Stimulated activated naive B cell treated with anti-CD40 and anti-IgM and Interleukin-4, amounts not matched to agents 10 μg/mL and 1 μg/mL and 100 μg/mL, for 72 hours (primary cell): ENCODE results near the gene SHISA7.
A peak's percentile ranks its signal among the peaks of the same experiment; 100 is the strongest.
"Not testable (repeated sequence)": the region's sequence is repeated elsewhere in the genome, so short reads cannot be mapped to it uniquely, and the experiment has no call there.

Experiments
- ATAC-seq, 2 donors: fragments of 150-1000 bp; cut with Tn5 transposase; replicated peaks; 2 replicates each; pipeline ENCODE4 v1.10.0; 2021; ENCODE audit warnings: moderate library complexity in 1 of 2
- DNase-seq: peaks from one replicate; pipeline ENCODE4 v3.0.0; 2021
- H3K27ac Mint-ChIP-seq: one replicate; pipeline ENCODE4 v1.8.0; 2022; ENCODE audit warnings: mild to moderate bottlenecking, mixed read lengths
- H3K27me3 Mint-ChIP-seq, 2 donors: one replicate each; pipeline ENCODE4 v1.8.0; 2022; ENCODE audit warnings: mixed read lengths in 2 of 2
- H3K36me3 Mint-ChIP-seq, 2 donors: one replicate each; pipeline ENCODE4 v1.8.0; 2022; ENCODE audit warnings: mixed read lengths in 2 of 2, mild to moderate bottlenecking in 1 of 2
- H3K4me1 Mint-ChIP-seq, 2 donors: one replicate each; pipeline ENCODE4 v1.8.0; 2022; ENCODE audit warnings: mixed read lengths in 2 of 2, mild to moderate bottlenecking in 1 of 2
- H3K4me3 Mint-ChIP-seq, 2 donors: one replicate each; pipeline ENCODE4 v1.8.0; 2022; ENCODE audit warnings: mild to moderate bottlenecking in 2 of 2, mixed read lengths in 2 of 2, moderate library complexity in 1 of 2
- H3K9me3 Mint-ChIP-seq, 2 donors: one replicate each; pipeline ENCODE4 v1.8.0; 2022; ENCODE audit warnings: mixed read lengths in 2 of 2, mild to moderate bottlenecking in 1 of 2

The SHISA7 gene

DNA sequence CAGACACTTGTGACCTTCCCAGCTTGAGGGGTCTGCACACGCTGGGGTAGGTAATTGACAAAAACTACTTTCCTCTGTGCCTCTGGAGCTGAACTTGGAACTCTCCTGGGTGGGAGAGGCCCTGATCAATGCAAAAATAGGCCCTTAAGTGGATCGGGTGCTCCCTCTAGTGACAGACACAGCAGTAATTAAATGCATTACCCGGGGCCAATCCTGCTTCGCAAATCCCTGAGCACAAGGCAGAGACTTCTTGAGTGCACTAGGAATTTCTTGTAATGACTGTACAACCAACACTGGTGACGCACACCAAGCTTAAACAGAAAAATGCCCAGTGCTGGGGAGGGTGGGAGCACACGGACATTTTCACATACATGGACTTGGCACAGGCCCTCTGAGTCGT lies 24.9 kb downstream of the SHISA7 start:
- peaks cover 13 to 15% of the 10 kb centered on the region in 2 donors for H3K27me3 Mint-ChIP-seq
- no peaks in the 10 kb centered on the region for H3K36me3 Mint-ChIP-seq
- no peak overlapping the region for H3K27ac Mint-ChIP-seq
- H3K9me3 Mint-ChIP-seq, result no peaks in the 10 kb centered on the region
- no peaks in the 10 kb centered on the region for H3K4me1 Mint-ChIP-seq
- H3K4me3 Mint-ChIP-seq, result no peak overlapping the region
- DNase-seq (no peak), ATAC-seq (peak; percentile 64 to 86)

DNA sequence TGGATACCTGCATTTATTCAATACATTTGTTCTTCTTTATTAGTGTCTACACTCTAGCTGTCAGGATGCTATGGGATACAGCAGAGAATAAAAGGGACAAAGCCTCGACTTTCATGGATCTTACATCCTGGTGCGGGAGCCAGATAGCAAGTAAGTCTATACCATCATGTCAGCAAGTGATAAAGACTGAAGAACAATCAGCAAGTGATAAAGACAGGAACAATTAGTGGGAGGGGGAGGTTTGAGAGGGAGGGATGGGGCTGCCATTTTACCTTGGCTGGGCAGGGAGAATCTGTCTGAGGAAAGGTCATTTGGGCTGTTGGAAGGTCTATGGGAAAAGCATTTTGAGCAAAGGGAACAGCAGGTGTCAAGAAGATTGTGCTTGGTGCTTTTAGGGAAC lies 32.9 kb downstream of the SHISA7 start:
- Mint-ChIP-seq H3K4me1 (peaks cover 21 to 27% of the 10 kb centered on the region in 2 donors), H3K9me3 (peaks cover 4 to 11% of the 10 kb centered on the region in 2 donors), H3K27me3 (peaks cover 0 to 7% of the 10 kb centered on the region in 2 donors), H3K36me3 (peaks cover 16 to 25% of the 10 kb centered on the region in 2 donors), H3K4me3 (no peak overlapping the region), H3K27ac (no peak overlapping the region)
- DNase-seq (no peak), ATAC-seq (no peak)

DNA sequence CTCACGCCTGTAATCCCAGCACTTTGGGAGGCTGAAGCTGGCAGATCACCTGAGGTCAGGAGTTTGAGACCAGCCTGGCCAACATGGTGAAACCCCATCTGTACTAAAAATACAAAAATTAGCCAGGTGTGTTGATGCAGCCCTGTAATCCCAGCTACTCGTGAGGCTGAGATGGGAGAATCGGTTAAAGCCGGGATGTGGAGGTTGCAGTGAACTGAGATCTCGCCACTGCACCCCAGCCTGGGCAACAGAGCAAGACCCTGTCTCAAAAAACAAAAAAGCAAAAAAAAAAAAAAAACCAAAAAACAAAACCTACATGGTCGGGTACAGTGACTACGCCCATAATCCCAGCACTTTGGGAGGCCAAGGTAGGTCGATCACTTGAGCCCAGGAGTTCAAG lies 33.9 kb downstream of the SHISA7 start:
- not testable (repeated sequence) for DNase-seq, ATAC-seq, H3K27me3 Mint-ChIP-seq
- H3K9me3 Mint-ChIP-seq, result peaks cover 4 to 11% of the 10 kb centered on the region in 2 donors
- peaks cover 16 to 25% of the 10 kb centered on the region in 2 donors for H3K36me3 Mint-ChIP-seq
- H3K27ac Mint-ChIP-seq, result peak overlapping the region; percentile 100
- peak overlapping the region in 1 of 2 donors; percentile 96 for H3K4me3 Mint-ChIP-seq
- peaks cover 21 to 27% of the 10 kb centered on the region in 2 donors for H3K4me1 Mint-ChIP-seq

DNA sequence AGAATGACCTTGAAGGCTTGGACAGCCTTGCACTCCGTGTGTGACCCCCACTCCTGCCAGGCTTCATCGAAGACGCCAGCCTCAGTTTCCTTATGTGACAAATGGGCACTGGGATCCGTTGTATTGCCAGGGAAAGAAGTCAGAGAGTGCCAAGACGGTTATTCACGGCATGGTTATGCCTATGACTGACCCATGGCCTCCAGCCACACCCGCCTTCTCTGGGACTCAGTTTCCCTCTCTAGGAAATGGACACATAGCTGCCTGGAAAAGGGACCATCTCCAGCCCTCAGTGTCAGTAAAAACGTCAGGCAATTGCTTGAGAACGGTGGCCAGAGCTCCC lies 34.6 kb downstream of the SHISA7 start:
- Mint-ChIP-seq H3K4me3 (peak overlapping the region; percentile 96), H3K4me1 (peaks cover 21 to 28% of the 10 kb centered on the region in 2 donors), H3K27ac (peak overlapping the region; percentile 100), H3K36me3 (peaks cover 16 to 25% of the 10 kb centered on the region in 2 donors), H3K9me3 (peaks cover 4 to 11% of the 10 kb centered on the region in 2 donors), H3K27me3 (no peaks in the 10 kb centered on the region)
- ATAC-seq (no peak), DNase-seq (no peak)

DNA sequence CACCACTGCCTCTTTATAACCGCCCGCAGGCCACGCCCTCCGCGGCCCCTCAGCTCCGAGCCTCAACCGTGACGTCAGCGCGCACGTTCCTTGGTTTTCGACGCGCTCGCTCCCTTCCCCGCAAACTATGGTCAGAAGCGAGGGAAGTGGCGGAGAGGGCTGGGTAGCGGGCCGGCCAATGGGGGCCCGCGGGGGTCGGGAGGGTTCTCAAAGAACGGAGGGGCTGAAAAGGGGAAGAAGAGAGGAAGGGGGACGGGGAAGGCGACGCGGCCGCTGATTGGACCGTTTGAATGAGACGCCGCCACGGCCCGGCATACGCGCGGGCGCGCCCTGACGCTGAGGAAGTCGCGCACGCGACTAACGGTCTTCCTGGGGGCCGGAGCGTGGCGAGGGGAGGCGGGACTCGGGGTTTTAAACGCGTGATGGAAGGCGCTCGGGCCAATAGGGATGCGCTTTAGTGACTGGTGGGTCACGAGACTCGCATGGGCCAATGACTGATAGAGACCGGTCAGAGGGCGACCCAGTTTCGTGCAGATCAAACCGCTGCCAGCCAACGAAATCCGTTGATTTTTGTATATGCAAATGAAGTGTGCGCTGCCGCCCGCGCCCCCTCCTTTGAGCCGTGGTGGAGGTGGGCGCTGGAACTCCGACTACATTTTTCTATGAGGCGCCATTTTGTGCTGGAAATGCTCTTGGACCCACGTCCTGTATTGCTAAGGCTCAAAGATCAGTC lies 35.1 kb downstream of the SHISA7 start:
- peaks cover 4 to 11% of the 10 kb centered on the region in 2 donors for H3K9me3 Mint-ChIP-seq
- peak overlapping the region; percentile 96 for H3K4me3 Mint-ChIP-seq
- peak overlapping the region; percentile 100 for H3K27ac Mint-ChIP-seq
- peaks cover 22 to 33% of the 10 kb centered on the region in 2 donors for H3K4me1 Mint-ChIP-seq
- peak; percentile 98 for DNase-seq
- peak; percentile 91 to 93 for ATAC-seq
- H3K36me3 Mint-ChIP-seq, result peaks cover 19 to 30% of the 10 kb centered on the region in 2 donors
- H3K27me3 Mint-ChIP-seq, result no peaks in the 10 kb centered on the region

DNA sequence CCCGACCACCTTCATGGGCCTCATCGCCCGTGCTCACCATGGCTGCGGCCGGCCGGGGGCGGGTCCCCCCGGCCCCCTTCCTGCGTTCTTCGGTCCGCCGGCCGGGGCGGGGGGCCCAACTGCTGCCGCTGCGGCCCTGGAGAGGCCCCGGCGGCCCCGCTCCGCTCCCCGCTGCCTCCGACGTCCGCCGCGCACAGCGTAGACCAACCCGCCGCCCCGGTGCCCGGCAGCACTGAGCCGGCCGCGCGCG lies 35.6 kb downstream of the SHISA7 start, which contains the start of gene UBE2S:
Gene UBE2S (minus strand): TSS at position 239 of the 250 bp plus-strand sequence. CDS start 199 bp downstream, at position 40.
- peak; percentile 11 to 74 for ATAC-seq
- Mint-ChIP-seq H3K27ac (peak within 1 kb of the TSS; percentile 100), H3K9me3 (peaks cover 4 to 11% of the 10 kb centered on the region in 2 donors), H3K4me3 (peak within 1 kb of the TSS; percentile 96), H3K4me1 (peaks cover 22 to 36% of the 10 kb centered on the region in 2 donors), H3K36me3 (peaks cover 22 to 34% of the 10 kb centered on the region in 2 donors)
- H3K27me3 Mint-ChIP-seq, DNase-seq: not testable (repeated sequence)

DNA sequence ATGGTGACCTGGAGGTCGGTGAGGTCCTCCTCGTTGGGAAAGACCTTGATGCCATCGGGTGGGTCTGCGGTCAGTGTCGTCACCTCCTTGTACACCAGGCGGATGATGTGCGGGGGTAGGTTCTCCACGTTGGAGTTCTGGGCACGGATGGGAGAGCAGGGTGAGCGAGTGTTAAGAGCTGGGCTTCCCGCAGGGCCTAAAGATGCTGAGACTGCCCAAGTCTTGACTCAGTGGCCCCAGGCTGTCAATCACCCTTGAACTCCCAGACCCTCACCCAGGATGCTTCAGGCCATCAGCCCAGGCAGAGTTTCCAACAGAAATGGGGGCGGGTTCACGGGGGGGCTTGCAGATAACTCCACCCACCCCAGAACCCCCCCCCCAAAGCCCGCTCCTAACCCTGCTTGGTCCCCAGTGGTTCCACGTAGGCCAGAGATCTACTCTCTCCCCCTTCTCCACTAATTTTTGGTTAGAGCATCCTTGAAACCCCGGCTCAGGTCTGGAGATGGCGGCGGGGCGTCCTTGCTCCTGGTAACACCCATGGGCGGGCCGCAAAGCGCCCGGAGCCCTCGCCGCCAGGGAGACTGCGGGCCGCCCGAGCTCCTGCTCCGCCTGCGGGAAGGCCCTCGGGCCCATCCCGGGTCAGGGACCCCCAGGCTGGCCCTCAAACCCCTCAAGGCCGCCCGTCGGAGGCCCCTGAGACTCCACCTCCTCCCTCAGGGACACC lies 36.1 kb downstream of the SHISA7 start:
- ATAC-seq, result peak; percentile 10 to 11
- Mint-ChIP-seq H3K4me3 (peak overlapping the region; percentile 96), H3K27me3 (no peaks in the 10 kb centered on the region), H3K9me3 (peaks cover 4 to 11% of the 10 kb centered on the region in 2 donors), H3K4me1 (peaks cover 22 to 36% of the 10 kb centered on the region in 2 donors), H3K27ac (peak overlapping the region; percentile 100), H3K36me3 (peaks cover 22 to 37% of the 10 kb centered on the region in 2 donors)
- DNase-seq, result no peak

DNA sequence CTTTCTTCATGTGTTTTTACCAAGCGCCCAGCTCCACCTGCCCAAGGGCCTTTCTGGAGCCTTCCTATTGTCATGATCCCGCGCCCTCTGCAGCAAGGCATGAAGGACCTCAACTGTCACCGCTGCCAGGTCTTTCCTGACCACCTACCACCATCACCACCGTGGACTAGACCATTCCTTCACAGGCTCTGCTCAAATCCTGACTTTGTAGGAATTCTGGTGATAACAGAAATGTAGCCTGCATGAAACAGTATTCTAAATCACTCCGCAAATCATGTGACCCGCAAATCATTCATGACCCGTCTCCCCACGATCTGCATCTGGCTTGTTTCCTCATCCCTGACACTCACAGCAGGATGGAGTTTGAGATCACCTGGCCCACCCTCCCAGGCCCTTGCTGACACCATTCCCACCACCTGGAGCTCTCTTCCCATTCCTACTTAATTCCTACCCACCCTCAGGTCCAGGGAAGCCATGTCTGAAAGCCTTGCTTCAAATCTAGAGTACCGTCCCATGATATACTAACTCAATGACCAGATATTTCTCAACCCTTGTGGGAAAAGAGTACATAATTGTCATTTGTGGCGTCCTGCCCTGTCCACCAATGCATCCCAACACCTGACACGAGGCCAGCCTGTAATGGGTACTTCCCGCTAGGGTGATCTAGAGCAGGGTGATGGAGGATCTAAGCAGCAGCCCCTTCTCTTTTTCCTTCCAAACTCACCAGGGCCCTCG lies 36.8 kb downstream of the SHISA7 start:
- peaks cover 22 to 36% of the 10 kb centered on the region in 2 donors for H3K4me1 Mint-ChIP-seq
- DNase-seq (no peak), ATAC-seq (no peak)
- H3K9me3 Mint-ChIP-seq, result peaks cover 4 to 11% of the 10 kb centered on the region in 2 donors
- H3K27me3 Mint-ChIP-seq, result no peaks in the 10 kb centered on the region
- peak overlapping the region; percentile 96 for H3K4me3 Mint-ChIP-seq
- peaks cover 25 to 41% of the 10 kb centered on the region in 2 donors for H3K36me3 Mint-ChIP-seq
- peak overlapping the region; percentile 100 for H3K27ac Mint-ChIP-seq

DNA sequence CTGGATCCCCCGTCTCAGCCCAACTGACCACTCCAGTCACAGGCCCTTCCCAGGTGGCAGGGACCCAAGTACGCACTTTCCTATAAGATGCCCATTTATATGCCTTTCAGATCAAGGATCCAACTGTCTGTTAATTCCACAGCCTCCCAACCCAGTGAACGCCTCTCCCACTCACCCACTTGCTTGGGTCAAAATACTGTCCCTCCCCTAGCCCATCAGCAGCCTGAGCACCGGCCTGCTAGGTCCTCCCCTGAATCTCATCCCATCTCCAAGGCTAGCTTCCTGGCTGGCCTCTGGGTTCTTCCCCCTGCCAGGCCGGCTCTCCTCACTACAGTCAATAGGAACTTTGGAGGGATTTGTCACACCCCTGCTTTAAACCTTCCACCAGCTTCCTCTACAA lies 37.5 kb downstream of the SHISA7 start:
- Mint-ChIP-seq H3K27ac (peak overlapping the region; percentile 75), H3K27me3 (no peaks in the 10 kb centered on the region), H3K36me3 (peaks cover 28 to 45% of the 10 kb centered on the region in 2 donors), H3K4me3 (peak overlapping the region in 1 of 2 donors; percentile 96), H3K4me1 (peaks cover 22 to 36% of the 10 kb centered on the region in 2 donors), H3K9me3 (peaks cover 4 to 11% of the 10 kb centered on the region in 2 donors)
- DNase-seq (no peak), ATAC-seq (no peak)

DNA sequence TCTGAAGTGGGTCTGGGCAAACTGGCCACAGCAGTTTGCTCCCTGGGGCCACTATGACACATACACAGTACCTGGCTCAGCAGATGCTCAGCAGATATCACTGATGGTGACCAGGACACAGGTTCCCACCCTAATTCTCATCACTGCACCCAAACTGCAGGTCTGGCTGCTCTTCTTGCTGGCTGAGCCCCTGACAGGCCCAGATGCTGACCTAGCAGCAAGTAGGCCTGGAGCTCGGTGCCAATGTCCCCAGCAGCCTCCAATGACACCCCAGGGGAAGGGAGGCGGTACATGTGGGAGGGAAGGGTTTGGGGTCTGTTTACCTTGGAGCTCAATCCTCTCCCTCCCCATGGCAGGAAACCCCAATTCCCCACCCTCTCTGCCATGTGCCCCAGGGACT lies 40.6 kb downstream of the SHISA7 start:
- ATAC-seq (no peak), DNase-seq (no peak)
- H3K4me1 Mint-ChIP-seq, result peaks cover 17 to 33% of the 10 kb centered on the region in 2 donors
- H3K27ac Mint-ChIP-seq, result no peak overlapping the region
- peaks cover 27 to 55% of the 10 kb centered on the region in 2 donors for H3K36me3 Mint-ChIP-seq
- no peaks in the 10 kb centered on the region for H3K9me3 Mint-ChIP-seq
- no peak overlapping the region for H3K4me3 Mint-ChIP-seq
- H3K27me3 Mint-ChIP-seq, result no peaks in the 10 kb centered on the region

DNA sequence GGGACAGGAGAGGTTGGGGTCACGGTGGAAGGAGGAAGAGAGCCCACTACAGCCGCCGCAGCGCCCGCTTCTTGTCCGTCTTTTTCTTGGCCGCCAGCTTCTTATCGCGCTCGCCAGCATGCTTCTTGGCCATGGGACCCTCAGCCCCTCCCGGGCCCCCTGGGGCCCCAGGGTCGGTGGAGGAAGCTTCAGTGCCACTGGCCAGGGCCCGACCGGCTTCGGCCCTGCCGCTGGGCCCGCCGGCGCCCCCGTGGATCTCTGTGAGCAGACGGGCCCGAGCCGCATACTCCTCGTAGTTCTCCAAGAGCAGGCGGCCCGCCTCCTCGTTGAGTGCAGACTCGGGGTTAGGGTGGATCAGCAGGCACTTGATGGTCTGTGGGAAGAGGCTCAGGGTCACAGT lies 41.7 kb downstream of the SHISA7 start:
- not testable (repeated sequence) for H3K27ac Mint-ChIP-seq, ATAC-seq, DNase-seq

DNA sequence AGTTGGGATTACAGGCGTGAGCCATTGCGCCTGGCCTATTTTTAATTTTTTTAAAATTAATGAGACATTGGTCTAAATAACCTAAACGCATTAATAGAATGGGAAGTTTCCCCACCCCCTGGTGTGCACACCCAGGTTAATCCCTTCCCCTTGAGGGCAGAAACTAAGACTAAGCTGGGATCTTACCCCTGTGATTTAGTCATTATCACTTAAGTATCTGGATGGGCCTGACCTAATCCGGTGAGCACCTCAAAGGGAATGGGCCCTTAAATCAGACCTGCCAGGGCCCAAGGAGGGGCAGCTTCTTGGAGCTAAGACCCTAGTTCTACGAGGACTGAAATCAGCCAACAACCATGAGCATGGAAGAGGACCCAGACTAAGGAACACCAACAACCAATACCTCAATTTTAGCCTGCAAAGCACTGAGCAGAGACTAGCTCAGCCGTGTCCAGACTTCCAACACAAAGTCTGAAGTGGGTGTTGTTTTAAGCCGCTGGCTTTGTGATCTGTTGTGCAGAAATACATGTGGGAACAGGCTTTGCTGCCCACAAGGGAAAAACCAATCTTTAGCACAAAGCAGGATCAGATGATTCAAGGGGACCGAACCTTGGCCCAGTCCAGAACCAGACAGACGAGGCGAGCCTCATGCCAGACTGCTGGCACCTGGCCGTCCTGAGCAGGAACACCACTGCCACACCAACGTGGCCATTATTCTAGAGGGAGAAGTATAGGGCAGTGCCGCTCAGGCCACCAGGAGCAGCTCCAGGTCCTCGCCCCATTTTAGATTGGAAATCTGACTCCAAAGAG lies 42.6 kb downstream of the SHISA7 start:
- peak overlapping the region; percentile 17 for H3K27ac Mint-ChIP-seq
- no peak for ATAC-seq
- no peak overlapping the region for H3K4me3 Mint-ChIP-seq
- peaks cover 4 to 17% of the 10 kb centered on the region in 2 donors for H3K4me1 Mint-ChIP-seq
- H3K9me3 Mint-ChIP-seq, result no peaks in the 10 kb centered on the region
- no peak for DNase-seq
- H3K27me3 Mint-ChIP-seq, result no peaks in the 10 kb centered on the region
- H3K36me3 Mint-ChIP-seq, result peaks cover 13 to 41% of the 10 kb centered on the region in 2 donors

More for the DNA sequence above, 41.7 kb downstream of the SHISA7 start:
- H3K4me1 Mint-ChIP-seq, result peaks cover 12 to 26% of the 10 kb centered on the region in 2 donors
- peaks cover 22 to 50% of the 10 kb centered on the region in 2 donors for H3K36me3 Mint-ChIP-seq
- H3K9me3 Mint-ChIP-seq, H3K27me3 Mint-ChIP-seq, H3K4me3 Mint-ChIP-seq: not testable (repeated sequence)

DNA sequence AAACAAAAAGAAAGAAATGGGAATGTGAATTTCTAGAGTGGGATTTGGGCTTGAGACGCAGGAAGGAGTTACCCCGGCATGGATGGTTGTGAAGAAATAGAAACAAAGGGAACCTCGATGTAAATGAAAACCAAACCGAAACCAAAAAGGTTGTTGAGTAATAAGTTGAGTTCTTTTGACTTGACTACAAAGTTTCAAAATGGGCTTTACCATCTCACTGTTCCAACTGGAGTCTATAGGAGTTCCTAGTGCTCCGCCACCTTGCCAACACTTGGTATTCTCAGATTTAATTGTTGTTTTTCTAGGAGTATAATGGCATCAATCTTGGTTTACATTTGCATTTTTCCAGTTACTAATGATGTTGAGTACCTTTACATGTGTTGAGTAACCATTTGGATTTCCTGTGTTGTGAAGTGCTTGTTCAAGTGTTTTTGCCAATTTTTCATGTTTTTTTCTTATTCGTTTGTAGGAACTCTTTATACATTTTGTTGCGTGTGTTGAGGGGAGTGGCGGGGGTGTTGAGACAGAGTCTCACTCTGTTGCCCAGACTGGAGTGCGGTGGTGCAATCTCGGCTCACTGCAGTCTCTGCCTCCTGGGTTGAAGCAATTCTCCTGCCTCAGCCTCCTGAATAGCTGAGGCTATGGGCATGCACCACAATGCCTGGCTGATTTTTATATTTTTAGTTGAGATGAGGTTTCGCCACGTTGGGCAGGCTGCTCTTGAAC lies 44.7 kb downstream of the SHISA7 start:
- ATAC-seq, result peak in 1 of 2 donors; percentile 34
- peaks cover 3 to 14% of the 10 kb centered on the region in 2 donors for H3K4me1 Mint-ChIP-seq
- DNase-seq, result no peak

More for the DNA sequence above, 44.7 kb downstream of the SHISA7 start:
- no peaks in the 10 kb centered on the region for H3K27me3 Mint-ChIP-seq
- H3K4me3 Mint-ChIP-seq, result no peak overlapping the region
- no peaks in the 10 kb centered on the region for H3K9me3 Mint-ChIP-seq
- H3K27ac Mint-ChIP-seq, result peak overlapping the region; percentile 17
- H3K36me3 Mint-ChIP-seq, result peaks cover 12 to 38% of the 10 kb centered on the region in 2 donors
